CD4-positive, alpha-beta T cell treated with Interleukin-10 for 1 hour (primary cell): Measurements from ENCODE around the gene LSR.

Experiments
- DNase-seq: peaks from one replicate; pipeline ENCODE4 v3.0.0-alpha.2; 2020

LSR gene

GRCh38 chr19:35306473-35307246, 57.9 kb downstream of the LSR start:
- DNase-seq, result no peak

GRCh38 chr19:35307931-35308330, 59.1 kb downstream of the LSR start:
- no peak for DNase-seq

- no peak for DNase-seq
Measured at GRCh38 chr19:35308910-35309309, 60.1 kb downstream of the LSR start.

GRCh38 chr19:35309481-35310279, 60.9 kb downstream of the LSR start:
- DNase-seq, result no peak

- DNase-seq, result no peak
Measured at GRCh38 chr19:35310331-35310730, 61.5 kb downstream of the LSR start.

- no peak for DNase-seq
Measured at GRCh38 chr19:35310811-35311465, 62.1 kb downstream of the LSR start.

GRCh38 chr19:35311901-35312665, 63.3 kb downstream of the LSR start:
- no peak for DNase-seq

GRCh38 chr19:35313587-35313986, 64.8 kb downstream of the LSR start:
- DNase-seq, result no peak

GRCh38 chr19:35314031-35314430, 65.2 kb downstream of the LSR start:
- DNase-seq, result no peak

GRCh38 chr19:35314858-35315470, 66.2 kb downstream of the LSR start:
- no peak for DNase-seq

- no peak for DNase-seq
Measured at GRCh38 chr19:35315883-35316282, 67.1 kb downstream of the LSR start.

- DNase-seq, result no peak
Measured at GRCh38 chr19:35316560-35316959, 67.8 kb downstream of the LSR start.
